Karpas-422 (cell line): ENCODE measurements around the gene PABPC1L2B. TPM values are rescaled to one million over a fixed set of nuclear protein-coding genes. Genes with fewer than 3 reads are reported as not detected.

Experiments
- DNase-seq: peaks from one replicate; pipeline ENCODE4 v3.0.0-alpha.2; 2015
- H2AFZ ChIP-seq: fragments of 200-600 bp; sonication (generic); 2 replicates; pipeline ENCODE4 v1.6.1; 2014; ENCODE audit warnings: antibody characterized with exemption, low read length, mixed read lengths
- H3K27ac ChIP-seq: fragments of 200-600 bp; sonication (generic); 2 replicates; pipeline ENCODE4 v1.5.1; 2014; ENCODE audit warnings: mild to moderate bottlenecking, low read length, moderate library complexity
- H3K27me3 ChIP-seq: fragments of 200-600 bp; sonication (generic); 2 replicates; pipeline ENCODE4 v1.6.1; 2014; ENCODE audit warnings: low read length, mixed read lengths
- H3K36me3 ChIP-seq: fragments of 200-600 bp; sonication (generic); 2 replicates; pipeline ENCODE4 v1.6.1; 2014; ENCODE audit warnings: low read length, mixed read lengths; ENCODE audit not compliant: insufficient read depth
- H3K4me1 ChIP-seq: fragments of 200-600 bp; sonication (generic); 2 replicates; pipeline ENCODE4 v1.6.1; 2014; ENCODE audit warnings: mild to moderate bottlenecking, low read length, mixed read lengths
- H3K4me2 ChIP-seq: fragments of 200-600 bp; sonication (generic); 2 replicates; pipeline ENCODE4 v1.6.1; 2014; ENCODE audit warnings: low read length, low read depth, mild to moderate bottlenecking; ENCODE audit not compliant: poor library complexity, severe bottlenecking
- H3K4me3 ChIP-seq: fragments of 200-600 bp; sonication (generic); 2 replicates; pipeline ENCODE4 v1.5.1; 2014; ENCODE audit warnings: mild to moderate bottlenecking, antibody characterized with exemption, low read length, mixed read lengths
- H3K79me2 ChIP-seq: fragments of 200-600 bp; sonication (generic); 2 replicates; pipeline ENCODE4 v1.6.1; 2014; ENCODE audit warnings: mild to moderate bottlenecking, low read length, mixed read lengths
- H3K9ac ChIP-seq: fragments of 200-600 bp; sonication (generic); 2 replicates; pipeline ENCODE4 v1.6.0; 2014; ENCODE audit warnings: low read length
- H3K9me2 ChIP-seq: fragments of 200-600 bp; sonication (generic), shearing (Covaris generic); replicated peaks from 2 replicates; pipeline ENCODE4 v1.6.0; 2014; ENCODE audit warnings: mild to moderate bottlenecking, low read length, moderate library complexity; ENCODE audit not compliant: insufficient read depth
- H3K9me3 ChIP-seq: fragments of 300-700, 200-600 bp; sonication (generic); 2 replicates; pipeline ENCODE4 v1.6.1; 2014; ENCODE audit warnings: low read length, mixed read lengths
- H4K20me1 ChIP-seq: fragments of 200-600 bp; sonication (generic); 2 replicates; pipeline ENCODE4 v1.6.1; 2014; ENCODE audit warnings: mild to moderate bottlenecking, antibody characterized with exemption, low read length, low read depth; ENCODE audit not compliant: insufficient read depth
- total RNA-seq: library from RNA; depleted of rRNA; stranded (reverse); fragments of >200 nt; shearing (Covaris generic); gene quantifications from 2 replicates; pipeline ENCODE4 v1.2.3, GENCODE V29; 2014; ENCODE audit warnings: low replicate concordance; rRNA removed

The PABPC1L2B gene
- total RNA-seq, 1 experiment from 2014 or later = not detected

DNA sequence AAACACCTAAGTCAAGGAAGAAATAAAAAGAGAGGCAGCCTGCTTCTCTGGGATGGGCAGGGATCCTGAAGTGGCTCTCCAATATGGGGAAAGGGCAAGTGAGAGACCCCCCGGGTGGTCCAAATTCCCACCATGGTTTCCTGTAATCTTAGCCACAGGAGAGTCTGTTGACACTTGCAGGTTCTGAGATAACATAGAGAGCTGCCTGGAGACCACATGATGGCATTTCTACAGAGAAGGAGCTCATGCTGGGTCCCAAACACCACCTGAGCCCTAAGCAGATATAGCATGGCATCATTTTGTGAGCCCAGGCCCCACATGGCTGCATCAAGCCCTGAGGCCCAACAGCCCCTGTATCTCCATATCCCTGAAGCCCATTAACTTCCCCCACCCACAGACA, 26.1 kb downstream of the PABPC1L2B start:
- no peak overlapping the region for H3K4me3 ChIP-seq
- H3K27me3 ChIP-seq = no peaks in the 10 kb centered on the region
- no peaks in the 10 kb centered on the region for H3K36me3 ChIP-seq
- peaks cover 3% of the 10 kb centered on the region for H3K9me3 ChIP-seq
- H3K27ac ChIP-seq = no peak overlapping the region
- H3K79me2 ChIP-seq = no peaks in the 10 kb centered on the region
- no peak overlapping the region for H3K4me2 ChIP-seq
- no peaks in the 10 kb centered on the region for H3K9me2 ChIP-seq
- H3K9ac ChIP-seq = no peak overlapping the region
- no peak for DNase-seq
- no peaks in the 10 kb centered on the region for H4K20me1 ChIP-seq
- H3K4me1 ChIP-seq = no peaks in the 10 kb centered on the region
- no peak overlapping the region for H2AFZ ChIP-seq

Other genes with a start within 250 kb of the PABPC1L2B start
- gene DMRTC1B, start 226.0 kb upstream of the PABPC1L2B start, total RNA-seq = not detected in 2 replicates
- gene FAM236B, start 220.3 kb upstream of the PABPC1L2B start, total RNA-seq = not detected in 2 replicates
- gene FAM236D, start 194.7 kb upstream of the PABPC1L2B start, total RNA-seq = not detected in 2 replicates
- not detected in 2 replicates for gene FAM236C, start 90.3 kb upstream of the PABPC1L2B start, total RNA-seq
- gene FAM236A, start 64.7 kb upstream of the PABPC1L2B start, total RNA-seq = not detected in 2 replicates
- gene DMRTC1, start 59.1 kb upstream of the PABPC1L2B start, total RNA-seq = not detected in 2 replicates
- gene PABPC1L2A, start 76.6 kb downstream of the PABPC1L2B start, total RNA-seq = not detected in 2 replicates
- gene NAP1L2, start 211.9 kb downstream of the PABPC1L2B start, total RNA-seq = not detected in 2 replicates